HL-60/S4 treated with retinoic acid at 250 ng/mL for 4 days and 3 days (cell line): ENCODE results near the gene RNF44.

Source experiments
- in situ Hi-C: fragments of 300-500 bp; cut with MboI; formaldehyde crosslinking; loops from 2 replicates; pipeline ENCODE4 v1.7.0; 2022; ENCODE audit warnings: low sequenced_read_pairs

Gene RNF44

GRCh38 chr5:176536902-176537553 is at the start of gene RNF44:
Gene RNF44, minus strand, starts transcription at chr5:176537402. Its CDS starts 4,930 bp downstream, at chr5:176532472.
- in situ Hi-C loops, result no loop called here

GRCh38 chr5:176583076-176583475 is 45.9 kb upstream of the RNF44 start:
- in situ Hi-C loops, result no loop called here

- in situ Hi-C loops, result no loop called here
Observed at GRCh38 chr5:176581361-176581760, 44.2 kb upstream of the RNF44 start.

GRCh38 chr5:176579323-176579722 is 42.1 kb upstream of the RNF44 start:
- in situ Hi-C loops, result no loop called here

GRCh38 chr5:176578391-176578808 is 41.2 kb upstream of the RNF44 start:
- in situ Hi-C loops, result no loop called here

- in situ Hi-C loops, result no loop called here
Observed at GRCh38 chr5:176577312-176578176, 40.3 kb upstream of the RNF44 start.

GRCh38 chr5:176575488-176576422 is 38.6 kb upstream of the RNF44 start:
- in situ Hi-C loops, result no loop called here

- in situ Hi-C loops, result no loop called here
Observed at GRCh38 chr5:176575066-176575465, 37.9 kb upstream of the RNF44 start.

GRCh38 chr5:176574297-176574591 is 37.0 kb upstream of the RNF44 start:
- in situ Hi-C loops, result no loop called here

- in situ Hi-C loops, result no loop called here
Observed at GRCh38 chr5:176573564-176574296, 36.5 kb upstream of the RNF44 start.

GRCh38 chr5:176570044-176570443 is 32.8 kb upstream of the RNF44 start:
- in situ Hi-C loops, result no loop called here

GRCh38 chr5:176568657-176569056 is 31.5 kb upstream of the RNF44 start:
- in situ Hi-C loops, result no loop called here

GRCh38 chr5:176565760-176566288 is 28.6 kb upstream of the RNF44 start:
- in situ Hi-C loops, result no loop called here

- in situ Hi-C loops, result no loop called here
Observed at GRCh38 chr5:176564002-176564401, 26.8 kb upstream of the RNF44 start.

GRCh38 chr5:176562189-176562588 is 25.0 kb upstream of the RNF44 start:
- in situ Hi-C loops, result no loop called here

- in situ Hi-C loops, result no loop called here
Observed at GRCh38 chr5:176561259-176561658, 24.1 kb upstream of the RNF44 start.

- in situ Hi-C loops, result no loop called here
Observed at GRCh38 chr5:176560364-176560763, 23.2 kb upstream of the RNF44 start.

- in situ Hi-C loops, result no loop called here
Observed at GRCh38 chr5:176559683-176560082, 22.5 kb upstream of the RNF44 start.

GRCh38 chr5:176557846-176558245 is 20.6 kb upstream of the RNF44 start:
- in situ Hi-C loops, result no loop called here
